ENCODE measurements around the gene CCN5.

- no peak for TF ChIP-seq ZNF274 (IDR thresholded peaks at IDR 0.05; ENCODE audit: low read depth, low read length)
- TF ChIP-seq YY1 (IDR thresholded peaks at IDR 0.05; ENCODE audit: insufficient read depth, insufficient read length), result no peak
- no peak for TF ChIP-seq SUZ12 (IDR thresholded peaks at IDR 0.05; ENCODE audit: extremely low read depth, insufficient read depth, insufficient read length)
Measured at GRCh38 chr20:44678242-44678641, 36.9 kb upstream of the CCN5 start.

All from NT2/D1 (cell line).